Measurements from ENCODE around the gene CARHSP1.
A peak's percentile ranks its signal among the peaks of the same experiment; 100 is the strongest.
"Not testable (repeated sequence)": the region's sequence is repeated elsewhere in the genome, so short reads cannot be mapped to it uniquely, and the experiment has no call there.

The CARHSP1 gene

DNA sequence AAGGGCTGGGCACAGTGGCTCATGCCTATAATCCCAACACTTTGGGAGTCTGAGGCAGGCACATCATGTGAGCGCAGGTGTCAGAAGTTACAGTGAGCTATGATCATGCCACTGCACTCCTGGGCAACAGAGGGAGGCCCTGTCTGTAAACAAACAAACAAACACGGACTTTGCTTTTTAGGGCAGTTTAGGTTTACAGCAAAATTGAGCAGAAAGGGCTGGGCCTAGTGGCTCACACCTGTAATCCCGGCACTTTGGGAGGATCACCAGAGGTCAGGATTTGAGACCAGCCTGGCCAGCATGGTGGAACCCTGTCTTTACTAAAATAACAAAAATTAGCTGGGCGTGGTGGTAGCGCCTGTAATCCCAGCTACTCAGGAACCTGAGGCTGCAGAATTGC is 3.3 kb upstream of the CARHSP1 start:
- H3K9me3 ChIP-seq (replicated peaks in 1 of 11) = no peaks in the 10 kb centered on the region
- peak overlapping the region in 7 of 11 experiments; percentile 6 to 59 (median 25); a peak in 6 of 22 replicates for H3K9ac ChIP-seq
- peak overlapping the region in 10 of 11 experiments; percentile 5 to 84 (median 76); a peak in 13 of 22 replicates for H3K27ac ChIP-seq
- H3K27me3 ChIP-seq = no peaks in the 10 kb centered on the region
- no peaks in the 10 kb centered on the region for H3K36me3 ChIP-seq
- TF ChIP-seq Cebpa-rat (IDR thresholded peaks at IDR 0.05) = no peak
- H4K20me1 ChIP-seq = peaks cover 0 to 13% (median 4%) of the 10 kb centered on the region in 11 experiments; a peak in 12 of 22 replicates
- H3K4me3 ChIP-seq = no peak overlapping the region
- peaks cover 35 to 58% (median 55%) of the 10 kb centered on the region in 10 experiments for H3K4me1 ChIP-seq
- H3K4me2 ChIP-seq = peak overlapping the region; percentile 46 to 96 (median 84); a peak in 21 of 22 replicates

DNA sequence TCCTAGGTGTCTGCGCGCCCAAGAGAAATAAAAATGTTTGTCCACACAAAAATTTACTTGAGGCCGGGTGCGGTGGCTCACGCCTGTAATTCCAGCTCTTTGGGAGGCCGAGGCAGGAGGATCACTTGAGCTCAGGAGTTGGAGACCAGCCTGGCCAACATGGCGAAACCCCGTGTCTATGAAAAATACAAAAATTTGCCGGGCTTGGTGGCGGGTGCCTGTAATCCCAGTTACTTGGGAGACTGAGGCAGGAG is 1.1 kb upstream of the CARHSP1 start:
- H3K9ac ChIP-seq = peak overlapping the region in 10 of 11 experiments; percentile 43 to 94 (median 76); a peak in 18 of 22 replicates

DNA sequence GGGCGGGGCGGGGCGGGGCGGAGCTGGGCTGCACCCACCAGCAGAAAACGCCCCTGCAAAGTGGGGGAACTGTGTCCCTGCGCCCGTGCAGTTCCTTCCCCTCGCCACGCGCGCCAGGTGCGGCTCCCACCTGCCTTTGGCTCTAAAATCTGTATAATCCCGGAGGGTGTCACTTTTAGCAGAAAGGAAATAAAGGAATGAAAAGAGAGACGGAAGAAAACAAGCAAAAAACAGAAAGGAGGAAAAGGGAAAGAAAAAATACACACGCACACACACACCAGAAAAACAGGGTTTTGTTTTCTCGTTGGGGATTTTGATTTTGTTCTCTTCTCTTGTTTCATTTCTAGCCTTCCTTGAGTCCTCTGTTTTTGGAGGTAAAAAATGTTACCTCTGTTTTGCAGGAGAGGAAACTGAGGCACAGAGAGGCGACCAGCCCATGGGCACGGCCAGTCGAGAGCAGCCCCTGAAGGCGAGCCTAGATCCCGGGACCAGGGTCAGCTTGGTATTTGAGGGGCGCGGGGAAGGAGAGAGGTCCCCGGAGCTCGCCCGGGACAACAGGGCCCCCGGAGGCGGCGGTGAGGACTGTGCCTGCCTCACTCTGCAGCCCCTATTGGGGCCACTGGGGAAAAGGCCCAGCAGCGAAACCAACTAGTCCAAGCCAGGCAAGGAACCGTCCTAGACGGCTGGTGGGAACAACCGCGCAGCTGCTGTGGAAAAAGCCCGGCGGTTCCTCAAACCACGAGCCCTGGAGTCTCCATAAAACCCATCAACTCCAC is 594 bp upstream of the CARHSP1 start:
- Histone ChIP-seq H3K4me1 (peaks cover 60 to 78% (median 72%) of the 10 kb centered on the region in 10 experiments), H3K9ac (peak overlapping the region; percentile 26 to 94 (median 76); a peak in 21 of 22 replicates), H3K9me3 (replicated peaks in 1 of 11) (no peaks in the 10 kb centered on the region), H3K4me2 (peak overlapping the region; percentile 78 to 96 (median 85)), H3K27ac (peak overlapping the region in 10 of 11 experiments; percentile 25 to 84 (median 76); a peak in 19 of 22 replicates), H3K27me3 (no peaks in the 10 kb centered on the region), H4K20me1 (peaks cover 21 to 39% (median 31%) of the 10 kb centered on the region in 11 experiments), H3K4me3 (peak overlapping the region; percentile 44 to 81 (median 70)), H3K36me3 (peaks cover 0 to 19% (median 0%) of the 10 kb centered on the region in 11 experiments; a peak in 4 of 22 replicates)
- no peak for TF ChIP-seq Cebpa-rat (IDR thresholded peaks at IDR 0.05)

More for the DNA sequence above, 1.1 kb upstream of the CARHSP1 start:
- Histone ChIP-seq H3K27ac (peak overlapping the region in 9 of 11 experiments; percentile 65 to 84 (median 78); a peak in 19 of 22 replicates), H4K20me1 (peaks cover 16 to 34% (median 26%) of the 10 kb centered on the region in 11 experiments; a peak in 21 of 22 replicates), H3K4me1 (peaks cover 55 to 78% (median 72%) of the 10 kb centered on the region in 10 experiments), H3K36me3 (peaks cover 0 to 13% (median 0%) of the 10 kb centered on the region in 11 experiments; a peak in 4 of 22 replicates), H3K4me3 (peak overlapping the region in 8 of 10 experiments; percentile 44 to 81 (median 71); a peak in 11 of 20 replicates), H3K4me2 (peak overlapping the region; percentile 78 to 96 (median 85))
- not testable (repeated sequence) for H3K9me3 ChIP-seq (replicated peaks in 1 of 11); H3K27me3 ChIP-seq

DNA sequence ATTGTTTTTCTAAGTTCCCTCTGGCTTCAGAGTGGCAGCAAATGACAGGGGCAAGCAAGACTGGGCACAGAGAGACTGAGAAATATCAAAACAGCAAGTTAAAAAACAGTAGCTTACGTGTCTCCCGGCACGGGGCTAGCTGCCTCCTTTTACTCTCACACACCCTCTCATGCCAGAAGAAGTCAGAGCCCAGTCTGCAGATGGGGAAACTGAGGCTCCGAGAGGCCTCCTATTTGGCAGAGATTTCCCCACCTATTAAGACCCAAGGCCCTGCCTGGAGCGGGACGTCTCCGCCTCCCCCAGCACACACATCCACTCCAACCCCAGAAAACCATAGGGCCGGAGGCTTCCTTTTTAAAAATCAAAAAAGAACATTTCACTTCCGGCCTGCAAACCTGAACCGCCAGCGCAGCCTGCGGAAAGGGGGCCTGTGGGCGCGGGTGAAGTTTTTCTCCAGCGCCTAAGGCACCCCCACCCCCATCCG is 832 bp downstream of the CARHSP1 start:
- Histone ChIP-seq H3K4me2 (peak overlapping the region; percentile 94 to 100 (median 99)), H3K4me1 (peaks cover 73 to 80% (median 75%) of the 10 kb centered on the region in 10 experiments), H3K27me3 (no peaks in the 10 kb centered on the region), H3K4me3 (peak overlapping the region; percentile 68 to 94 (median 77)), H4K20me1 (peaks cover 35 to 53% (median 45%) of the 10 kb centered on the region in 11 experiments), H3K9me3 (replicated peaks in 1 of 11) (no peaks in the 10 kb centered on the region), H3K36me3 (peaks cover 0 to 33% (median 6%) of the 10 kb centered on the region in 11 experiments; a peak in 9 of 22 replicates), H3K9ac (peak overlapping the region; percentile 81 to 94 (median 90)), H3K27ac (peak overlapping the region; percentile 68 to 95 (median 90); a peak in 21 of 22 replicates)
- TF ChIP-seq Cebpa-rat (IDR thresholded peaks at IDR 0.05) = no peak

DNA sequence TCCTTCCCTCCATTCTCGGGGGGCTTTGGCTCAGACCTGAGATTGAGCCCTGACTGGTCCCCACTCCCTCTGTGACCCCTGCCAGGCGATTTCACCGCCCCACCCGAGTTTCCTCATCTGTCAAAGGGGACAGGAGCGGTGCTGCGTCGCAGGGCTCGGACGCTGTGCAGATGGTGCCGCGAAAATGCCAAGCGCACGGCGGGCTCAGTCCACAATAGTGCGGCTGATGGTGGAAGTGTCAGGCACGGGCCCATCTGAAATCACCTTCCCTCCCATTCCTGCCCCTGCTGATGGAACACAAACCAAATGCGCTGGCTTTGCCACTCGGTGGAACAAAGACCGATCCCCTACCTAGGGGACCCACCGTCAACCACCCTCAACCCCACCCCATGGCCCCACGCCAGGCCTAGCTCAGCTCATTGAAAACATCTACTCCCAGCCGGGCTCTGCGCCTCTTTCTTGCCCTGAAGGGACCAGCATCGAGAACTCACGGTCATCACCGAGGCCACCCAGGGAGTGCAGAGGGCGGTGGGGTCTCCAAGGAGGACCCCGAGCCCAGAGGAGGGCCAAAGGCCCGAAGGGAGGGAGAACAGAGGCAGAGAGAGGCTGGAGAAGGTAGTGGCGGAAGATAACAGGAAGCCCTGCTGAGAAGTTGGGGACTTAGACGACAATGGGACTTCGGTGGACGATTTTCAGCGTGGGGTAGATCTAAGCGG is 1.4 kb downstream of the CARHSP1 start:
- Histone ChIP-seq H3K9me3 (replicated peaks in 1 of 11) (no peaks in the 10 kb centered on the region), H3K4me2 (peak overlapping the region; percentile 94 to 100 (median 99)), H3K27ac (peak overlapping the region; percentile 68 to 95 (median 90); a peak in 21 of 22 replicates), H4K20me1 (peaks cover 41 to 59% (median 51%) of the 10 kb centered on the region in 11 experiments), H3K9ac (peak overlapping the region; percentile 81 to 94 (median 90)), H3K36me3 (peaks cover 0 to 39% (median 12%) of the 10 kb centered on the region in 11 experiments; a peak in 10 of 22 replicates), H3K4me3 (peak overlapping the region; percentile 68 to 94 (median 77)), H3K4me1 (peaks cover 73 to 85% (median 77%) of the 10 kb centered on the region in 10 experiments), H3K27me3 (no peaks in the 10 kb centered on the region)
- no peak for TF ChIP-seq Cebpa-rat (IDR thresholded peaks at IDR 0.05)

DNA sequence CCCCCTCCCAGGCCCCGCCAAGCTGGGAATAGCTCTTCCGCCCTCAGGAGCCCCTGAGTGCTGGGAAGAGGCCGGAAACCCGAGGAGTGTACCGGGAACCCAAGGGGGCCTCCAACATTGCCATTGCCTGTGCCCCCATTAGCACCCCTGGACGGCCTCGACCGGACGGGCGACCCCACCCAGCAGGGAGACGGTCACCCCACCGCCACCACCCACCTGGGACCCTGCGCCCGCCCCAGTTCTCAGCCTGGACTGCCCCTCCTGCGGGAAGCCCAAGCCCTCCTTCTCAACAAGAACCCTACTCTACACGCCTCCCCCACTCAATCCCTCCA is 2.0 kb downstream of the CARHSP1 start:
- Histone ChIP-seq H3K4me1 (peaks cover 73 to 85% (median 77%) of the 10 kb centered on the region in 10 experiments), H3K9me3 (replicated peaks in 1 of 11) (no peaks in the 10 kb centered on the region), H3K36me3 (peaks cover 0 to 43% (median 14%) of the 10 kb centered on the region in 11 experiments; a peak in 10 of 22 replicates), H3K4me2 (peak overlapping the region; percentile 94 to 100 (median 99)), H3K27ac (peak overlapping the region; percentile 68 to 95 (median 90); a peak in 20 of 22 replicates), H4K20me1 (peaks cover 46 to 65% (median 56%) of the 10 kb centered on the region in 11 experiments), H3K4me3 (peak overlapping the region; percentile 68 to 94 (median 77)), H3K9ac (peak overlapping the region; percentile 81 to 94 (median 90)), H3K27me3 (no peaks in the 10 kb centered on the region)
- TF ChIP-seq Cebpa-rat (IDR thresholded peaks at IDR 0.05) = no peak

DNA sequence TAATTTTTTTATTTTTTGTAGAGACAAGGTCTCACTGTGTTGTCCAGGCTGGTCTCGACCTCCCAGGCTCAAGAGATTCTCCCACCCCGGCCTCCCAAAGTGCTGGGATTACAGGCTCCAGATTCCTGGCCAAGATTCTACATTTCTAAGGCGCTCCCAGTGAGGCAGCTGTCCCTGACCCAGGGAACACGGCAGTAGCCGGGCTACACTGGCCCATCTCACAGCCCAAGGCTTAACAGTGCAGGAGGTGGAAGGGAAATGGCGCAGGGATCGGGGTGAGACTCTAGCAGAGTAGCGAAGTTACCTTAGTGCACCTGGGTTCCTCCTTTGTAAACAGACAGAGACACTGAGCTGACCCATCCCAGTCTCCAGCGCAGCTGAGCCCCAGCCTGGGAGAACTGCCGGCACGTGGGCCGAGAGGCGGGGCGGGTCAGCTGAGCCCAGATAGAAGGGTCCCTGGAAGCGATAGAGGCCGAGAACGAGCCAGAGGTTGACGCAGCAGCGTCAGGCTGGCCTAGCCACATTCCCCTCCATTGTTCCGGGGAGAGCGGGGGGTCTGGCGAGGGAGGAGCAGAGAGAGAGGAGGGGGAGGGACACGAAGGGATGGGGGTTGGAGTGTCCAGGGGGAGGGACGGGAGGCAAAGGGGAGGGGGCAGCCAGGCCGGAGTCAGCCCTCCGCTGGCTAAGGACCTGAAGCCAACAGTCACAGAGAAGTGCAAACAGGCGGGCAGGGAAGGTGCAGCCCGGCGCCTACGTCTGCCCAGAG is 2.5 kb downstream of the CARHSP1 start:
- H3K27me3 ChIP-seq = no peaks in the 10 kb centered on the region
- H3K9me3 ChIP-seq (replicated peaks in 1 of 11) = no peaks in the 10 kb centered on the region
- H3K36me3 ChIP-seq = peaks cover 0 to 43% (median 14%) of the 10 kb centered on the region in 11 experiments; a peak in 11 of 22 replicates
- peaks cover 73 to 85% (median 77%) of the 10 kb centered on the region in 10 experiments for H3K4me1 ChIP-seq
- TF ChIP-seq Cebpa-rat (IDR thresholded peaks at IDR 0.05) = no peak
- peak overlapping the region; percentile 68 to 95 (median 90); a peak in 20 of 22 replicates for H3K27ac ChIP-seq
- peak overlapping the region; percentile 68 to 94 (median 77) for H3K4me3 ChIP-seq
- H3K9ac ChIP-seq = peak overlapping the region; percentile 81 to 94 (median 90)
- H4K20me1 ChIP-seq = peaks cover 52 to 70% (median 62%) of the 10 kb centered on the region in 11 experiments
- peak overlapping the region; percentile 94 to 100 (median 99) for H3K4me2 ChIP-seq

Data from BLaER1 treated with 17β-estradiol and CSF1 and Interleukin-3, amounts not matched to agents 10 nM and 100 nM (cell line).